HG03095 (cell line): ENCODE data around the gene LDLRAD3.

Source experiments
- ATAC-seq: cut with Tn5 transposase; IDR thresholded peaks from one replicate; pipeline ENCODE4 v1.9.1; 2021; ENCODE audit warnings: moderate library complexity; ENCODE audit not compliant: unreplicated experiment

The LDLRAD3 gene

DNA sequence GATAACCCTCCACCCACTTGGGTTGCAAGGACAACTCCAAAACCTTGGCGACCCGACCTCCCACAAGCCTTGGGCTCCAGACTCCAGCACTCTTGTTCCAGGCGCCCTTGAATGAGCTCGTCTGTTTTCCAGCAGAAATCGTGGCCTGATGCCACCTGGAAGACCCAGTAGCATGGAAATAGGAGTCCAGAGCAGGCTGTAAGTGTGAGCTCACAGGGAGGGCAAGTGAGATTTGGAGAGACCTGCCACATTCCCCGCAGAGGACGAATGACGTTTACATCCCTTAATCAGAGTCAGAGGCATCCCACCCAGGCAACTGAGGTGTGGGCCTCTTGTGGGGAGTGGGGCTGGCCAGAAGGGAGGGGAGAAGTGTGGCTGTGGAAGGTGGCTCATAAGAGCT lies 71.9 kb downstream of the LDLRAD3 start:
- no peak for ATAC-seq

DNA sequence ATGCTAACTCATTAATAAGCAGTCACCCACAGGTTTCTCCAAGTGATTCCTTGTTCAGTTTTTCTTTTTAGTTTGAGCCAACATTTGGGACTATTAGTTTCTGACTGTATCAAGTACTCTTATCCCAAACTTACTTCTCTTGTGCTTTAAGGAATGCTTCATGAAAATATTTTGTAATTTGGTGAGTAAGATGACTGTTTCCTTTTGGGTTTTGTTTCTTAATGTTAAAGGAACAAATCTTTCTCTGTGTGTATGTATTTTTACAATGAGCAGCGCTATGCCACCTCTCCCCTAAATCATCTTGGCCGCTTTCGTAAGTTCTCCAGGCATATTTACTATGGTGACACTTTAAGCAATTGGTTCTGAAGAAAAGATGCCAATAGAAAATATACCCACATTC lies 72.4 kb downstream of the LDLRAD3 start:
- ATAC-seq = no peak

- no peak for ATAC-seq
Observed at GRCh38 chr11:36016709-36017108, 72.8 kb downstream of the LDLRAD3 start.

DNA sequence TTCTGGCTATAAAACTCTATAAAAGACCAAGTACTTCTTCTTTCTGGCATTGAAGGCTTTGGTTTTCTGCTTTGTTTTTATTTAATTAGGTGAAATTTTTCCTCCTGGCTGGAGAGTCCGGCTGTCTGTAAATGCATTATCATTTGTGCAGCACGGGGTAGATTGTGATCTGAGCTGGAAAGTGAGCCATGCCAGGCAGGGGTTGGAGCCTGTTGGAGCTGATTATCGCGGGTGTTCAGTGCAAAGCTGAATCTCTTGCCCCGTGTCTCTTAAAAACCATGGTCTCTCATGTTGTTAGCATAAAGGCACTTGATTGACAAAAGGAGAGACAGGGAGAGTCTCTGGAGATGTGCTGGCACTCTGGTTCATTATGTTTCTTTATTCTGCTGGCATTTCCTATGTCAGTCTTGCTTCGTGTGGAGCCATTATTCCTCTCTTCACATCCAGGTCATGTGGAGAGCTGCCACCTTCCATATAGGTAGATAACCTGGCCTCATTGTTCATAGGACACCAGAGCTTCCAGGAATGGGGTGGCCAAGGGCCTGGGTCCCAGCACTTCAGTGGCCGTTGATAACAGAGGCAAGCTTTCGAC lies 75.2 kb downstream of the LDLRAD3 start:
- no peak for ATAC-seq

DNA sequence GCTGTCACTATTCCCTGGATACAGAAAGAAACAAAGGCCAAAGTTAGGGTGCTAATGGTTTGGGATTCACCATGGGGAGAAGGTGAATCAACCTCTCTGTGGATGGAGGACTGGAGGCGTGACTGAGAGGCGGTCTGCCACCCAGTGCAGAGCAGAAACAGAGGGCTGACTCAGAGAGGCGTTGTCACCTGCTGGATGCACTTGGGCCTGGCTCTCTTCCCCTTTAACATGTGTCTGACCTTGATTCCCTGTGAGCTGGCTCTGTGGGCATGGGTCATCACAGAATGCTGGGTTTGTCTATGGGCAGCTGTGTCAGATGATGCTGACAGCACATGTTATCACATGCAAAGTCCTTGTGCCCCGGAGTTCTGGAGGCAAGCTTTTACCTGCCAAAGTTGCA lies 75.9 kb downstream of the LDLRAD3 start:
- no peak for ATAC-seq

- no peak for ATAC-seq
Observed at GRCh38 chr11:36022882-36023281, 79.0 kb downstream of the LDLRAD3 start.

DNA sequence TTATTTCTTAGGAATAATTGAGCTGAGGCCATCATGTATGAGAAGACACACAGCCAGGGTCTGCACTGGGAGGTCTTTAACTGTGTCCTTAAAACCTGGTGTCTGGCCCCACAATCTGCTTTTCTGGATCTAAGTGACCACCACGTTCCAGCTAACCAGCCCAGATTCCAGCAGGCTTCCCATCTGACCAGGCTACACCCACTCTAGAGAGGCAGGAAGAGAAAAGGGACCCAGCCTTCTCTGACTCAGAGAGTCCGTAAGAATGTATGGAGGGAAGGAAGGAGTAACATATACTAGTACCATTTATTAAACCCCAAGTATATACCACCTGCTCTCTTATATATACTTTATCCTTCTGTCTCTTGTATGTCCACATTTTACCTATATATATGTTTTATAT lies 80.1 kb downstream of the LDLRAD3 start:
- ATAC-seq = no peak

DNA sequence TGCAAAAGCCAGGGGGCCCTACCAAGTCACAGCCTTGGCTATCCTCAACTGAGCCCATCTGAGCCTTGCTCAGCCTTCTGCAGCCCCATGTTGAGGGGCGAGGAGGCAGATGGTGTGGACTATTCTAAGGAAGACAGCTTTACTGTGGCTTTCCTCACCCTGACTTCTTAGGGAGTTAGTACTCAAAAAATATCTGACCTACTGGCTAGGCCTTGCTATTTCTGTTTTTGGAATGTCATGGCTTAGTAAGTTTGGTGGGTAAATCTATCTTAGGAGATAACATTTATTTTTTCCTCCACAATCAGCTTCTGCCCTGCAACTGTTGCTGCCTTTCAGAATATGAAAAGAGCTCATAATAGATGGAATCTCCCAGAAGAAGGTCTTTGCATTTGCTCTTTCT lies 80.9 kb downstream of the LDLRAD3 start:
- no peak for ATAC-seq

DNA sequence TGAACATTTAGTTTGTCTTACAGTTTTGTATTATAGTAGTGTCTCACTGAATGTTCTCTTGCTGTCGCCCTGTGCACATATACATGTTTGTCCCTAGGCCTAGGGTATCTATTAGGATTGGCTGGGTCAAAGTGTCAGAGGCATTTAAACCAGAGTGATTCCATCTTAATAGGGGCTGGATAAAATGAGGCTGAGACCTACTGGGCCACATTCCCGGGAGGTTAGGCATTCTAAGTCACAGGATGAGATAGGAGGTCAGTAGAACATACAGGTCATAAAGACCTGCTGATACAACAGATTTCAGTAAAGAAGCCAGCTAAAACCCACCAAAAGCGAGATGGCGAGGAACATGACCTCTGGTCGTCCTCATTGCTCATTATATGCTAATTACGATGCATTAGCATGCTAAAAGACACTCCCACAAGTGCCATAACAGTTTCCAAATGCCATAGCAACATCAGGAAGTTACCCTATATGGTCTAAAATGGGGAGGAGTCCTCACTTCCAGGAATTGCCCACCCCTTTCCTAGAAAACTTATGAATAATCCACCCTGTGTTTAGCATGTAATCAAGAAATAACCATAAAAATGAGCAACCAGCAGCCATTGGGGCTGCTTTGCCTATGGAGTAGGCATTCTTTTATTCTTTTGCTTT lies 82.6 kb downstream of the LDLRAD3 start:
- no peak for ATAC-seq

DNA sequence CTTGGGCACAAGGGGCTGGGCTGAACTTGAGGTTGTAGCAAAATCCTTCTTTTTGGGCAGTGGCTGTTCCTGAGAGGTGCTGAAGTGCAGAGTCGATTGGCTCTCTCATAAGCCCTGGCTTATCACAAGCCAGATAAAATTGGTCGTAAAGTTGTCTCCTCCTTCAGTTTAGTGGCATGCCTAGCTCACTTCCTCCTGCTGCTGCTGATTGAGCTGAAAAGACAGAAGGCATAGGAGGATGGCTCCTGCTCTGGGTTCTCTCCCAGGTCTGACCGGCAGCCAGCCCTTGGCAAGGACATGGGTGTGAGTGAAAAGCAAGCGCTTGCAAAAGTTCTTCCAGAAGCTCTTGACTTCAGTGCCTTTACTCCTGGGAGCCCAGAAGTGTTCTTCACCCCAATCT lies 83.9 kb downstream of the LDLRAD3 start:
- ATAC-seq = no peak

- ATAC-seq = no peak
Observed at GRCh38 chr11:36029616-36030015, 85.8 kb downstream of the LDLRAD3 start.

- ATAC-seq = no peak
Observed at GRCh38 chr11:36030731-36031281, 86.9 kb downstream of the LDLRAD3 start.

- no peak for ATAC-seq
Observed at GRCh38 chr11:36033082-36033751, 89.4 kb downstream of the LDLRAD3 start.

GRCh38 chr11:36033936-36034335 lies 90.1 kb downstream of the LDLRAD3 start:
- ATAC-seq = no peak

DNA sequence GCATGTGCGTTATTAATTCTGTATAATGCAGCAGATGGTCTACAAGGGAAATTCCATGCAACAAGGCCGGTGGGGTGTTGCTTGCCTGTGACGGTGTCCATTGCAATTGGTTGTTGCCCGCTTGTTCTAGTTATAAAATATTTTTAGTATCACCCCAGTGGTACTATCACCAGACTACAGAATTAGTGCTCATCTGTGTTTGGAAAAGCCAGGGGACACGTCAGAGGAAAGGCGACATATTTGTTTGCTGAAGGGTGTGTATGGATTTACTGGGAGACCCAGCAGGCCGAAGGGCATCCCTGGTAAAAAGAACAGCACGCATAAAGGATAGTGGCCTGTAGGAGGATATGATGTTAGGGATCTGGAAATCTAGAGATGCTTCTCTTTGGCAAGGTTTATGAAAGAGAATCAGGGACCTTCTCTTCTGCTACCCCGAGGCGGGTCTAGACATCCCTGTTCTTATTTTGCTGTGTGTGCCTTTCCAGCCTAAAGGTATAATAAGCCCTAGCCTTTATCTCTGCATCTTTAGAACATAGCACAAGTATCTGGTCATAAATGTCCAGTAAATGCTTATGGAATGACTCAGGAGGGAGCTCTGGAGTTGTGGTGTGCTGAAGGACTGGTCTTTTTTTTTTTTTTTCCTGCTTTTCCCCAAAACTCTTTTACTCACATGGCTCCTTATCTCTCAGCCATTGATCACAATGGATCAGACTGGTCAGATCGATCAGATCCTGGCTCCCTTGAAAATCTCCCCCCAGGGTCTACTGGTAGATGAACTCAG lies 90.9 kb downstream of the LDLRAD3 start:
- no peak for ATAC-seq

- no peak for ATAC-seq
Observed at GRCh38 chr11:36035454-36035853, 91.6 kb downstream of the LDLRAD3 start.

- ATAC-seq = no peak
Observed at GRCh38 chr11:36035999-36036398, 92.1 kb downstream of the LDLRAD3 start.

- no peak for ATAC-seq
Observed at GRCh38 chr11:36037031-36037430, 93.2 kb downstream of the LDLRAD3 start.

DNA sequence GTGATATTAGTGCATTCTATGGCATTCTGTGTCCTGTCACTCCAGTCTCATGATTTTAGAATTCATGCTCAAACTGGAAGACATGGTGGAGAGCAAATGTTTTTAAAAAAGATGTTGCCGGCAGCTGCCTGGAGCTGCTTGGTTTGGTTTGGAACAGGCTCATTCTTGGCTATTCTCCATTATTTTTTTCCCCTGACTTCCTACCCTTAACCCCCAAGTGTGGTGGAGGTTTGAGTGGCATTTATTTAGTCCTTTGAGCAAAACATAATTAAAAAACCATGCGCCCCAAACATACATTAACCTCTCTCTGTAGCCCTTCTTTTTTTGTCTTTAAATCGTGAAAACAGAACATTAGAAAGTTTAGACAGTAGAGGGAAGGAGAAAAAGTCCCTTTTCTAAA lies 94.7 kb downstream of the LDLRAD3 start:
- ATAC-seq = no peak

GRCh38 chr11:36039471-36039870 lies 95.6 kb downstream of the LDLRAD3 start:
- ATAC-seq = no peak

- ATAC-seq = no peak
Observed at GRCh38 chr11:36041988-36042611, 98.2 kb downstream of the LDLRAD3 start.
